MM.1S (cell line): ENCODE results near the gene ARHGAP40.

Experiments
- CTCF ChIP-seq: fragments of 300-600 bp; sonication (generic); IDR thresholded peaks from 2 replicates; pipeline ENCODE4 v1.5.1; 2016; ENCODE audit warnings: antibody characterized with exemption, low read length, mixed read lengths
- EZH2 ChIP-seq: fragments of 300-600 bp; sonication (generic); optimal IDR thresholded peaks from 2 replicates; pipeline ENCODE3; 2017; ENCODE audit warnings: low read depth, mild to moderate bottlenecking, antibody characterized with exemption, low read length, mixed read lengths

GRCh38 chr20:38644588-38645260, 43.1 kb downstream of the ARHGAP40 start:
- TF ChIP-seq EZH2 (no peak), CTCF (no peak)
